Measurements from ENCODE around the gene FBN2.

The FBN2 gene

GRCh38 chr5:128287740-128288139, 250.3 kb downstream of the FBN2 start:
- no peak for DNase-seq

DNA sequence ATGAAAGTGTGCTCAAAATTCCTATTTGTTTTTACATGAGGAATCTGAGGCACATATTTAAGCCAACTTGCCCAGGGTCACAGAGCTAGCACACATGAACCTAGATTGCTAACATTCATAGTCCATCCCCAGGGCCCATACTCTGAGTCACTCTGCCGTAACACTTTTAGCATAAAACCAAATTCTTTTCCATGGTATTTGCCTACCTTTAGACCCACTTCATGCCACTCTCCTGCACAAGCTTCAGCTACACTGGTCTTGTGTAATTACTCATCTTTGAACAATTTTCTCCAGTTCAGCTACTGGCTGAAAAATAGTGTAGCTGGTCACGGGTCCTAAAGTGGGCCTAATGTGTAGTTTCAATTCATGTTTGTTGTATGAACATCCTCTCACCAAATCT, 253.8 kb downstream of the FBN2 start:
- DNase-seq: no peak

DNA sequence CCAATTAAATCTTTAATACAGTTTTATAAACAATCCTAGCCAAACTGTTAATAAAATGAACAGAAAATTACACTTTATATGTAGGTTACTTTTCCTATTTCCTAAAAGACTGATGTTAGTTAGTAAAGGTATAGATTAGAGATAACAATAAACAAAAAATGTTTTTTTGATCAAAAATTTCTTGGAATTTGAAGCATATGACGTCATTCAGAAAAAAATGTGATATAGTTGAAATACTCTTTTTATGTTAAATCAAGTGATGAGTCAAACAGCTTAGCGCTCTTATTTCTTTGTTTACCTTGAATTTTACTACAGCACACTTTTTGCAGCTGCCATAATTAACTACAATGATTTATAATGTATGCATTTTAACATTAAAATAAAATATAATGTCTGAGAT, 258.7 kb downstream of the FBN2 start:
- no peak for DNase-seq

GRCh38 chr5:128276537-128277216, 261.4 kb downstream of the FBN2 start:
- no peak for DNase-seq

DNA sequence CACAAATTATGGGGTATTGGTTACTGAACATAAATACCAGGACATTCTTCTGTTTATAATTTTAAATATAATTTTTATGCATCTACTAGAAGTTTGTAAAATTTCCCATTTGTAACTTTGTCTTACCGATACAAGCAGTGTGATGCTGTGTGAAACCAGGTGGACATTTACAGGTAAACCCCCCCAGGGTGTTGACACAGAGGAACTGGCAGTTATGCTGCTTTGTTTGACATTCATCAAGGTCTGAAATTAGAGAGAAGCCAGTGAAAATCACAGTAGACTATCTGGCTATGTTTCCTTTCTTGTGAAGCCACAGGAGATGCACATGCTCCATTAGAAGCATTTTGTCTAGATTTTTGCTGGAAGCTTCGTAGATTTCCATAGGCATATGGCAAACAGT, 263.6 kb downstream of the FBN2 start:
- no peak for DNase-seq

- no peak for DNase-seq
Measured at GRCh38 chr5:128273736-128274135, 264.3 kb downstream of the FBN2 start.

GRCh38 chr5:128271859-128272464, 266.1 kb downstream of the FBN2 start:
- no peak for DNase-seq

DNA sequence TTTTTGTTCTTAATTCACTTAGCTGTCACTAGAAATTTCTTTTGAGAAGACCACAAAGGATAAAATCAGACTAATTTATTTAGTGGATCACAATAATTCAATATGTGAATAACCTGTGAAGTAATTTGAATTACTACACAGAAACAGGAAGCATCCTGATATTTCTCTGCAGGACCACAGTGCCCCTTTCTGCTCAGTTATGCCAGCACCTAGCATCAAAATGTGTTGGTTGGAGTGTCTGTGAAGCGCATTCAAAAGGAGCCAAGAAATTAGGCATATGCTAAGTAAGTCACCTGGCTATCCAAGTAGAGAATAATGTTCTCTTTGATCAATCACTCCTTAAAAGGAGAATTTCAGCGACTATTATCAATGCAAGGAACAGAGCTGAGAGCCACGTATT, 267.0 kb downstream of the FBN2 start:
- no peak for DNase-seq

DNA sequence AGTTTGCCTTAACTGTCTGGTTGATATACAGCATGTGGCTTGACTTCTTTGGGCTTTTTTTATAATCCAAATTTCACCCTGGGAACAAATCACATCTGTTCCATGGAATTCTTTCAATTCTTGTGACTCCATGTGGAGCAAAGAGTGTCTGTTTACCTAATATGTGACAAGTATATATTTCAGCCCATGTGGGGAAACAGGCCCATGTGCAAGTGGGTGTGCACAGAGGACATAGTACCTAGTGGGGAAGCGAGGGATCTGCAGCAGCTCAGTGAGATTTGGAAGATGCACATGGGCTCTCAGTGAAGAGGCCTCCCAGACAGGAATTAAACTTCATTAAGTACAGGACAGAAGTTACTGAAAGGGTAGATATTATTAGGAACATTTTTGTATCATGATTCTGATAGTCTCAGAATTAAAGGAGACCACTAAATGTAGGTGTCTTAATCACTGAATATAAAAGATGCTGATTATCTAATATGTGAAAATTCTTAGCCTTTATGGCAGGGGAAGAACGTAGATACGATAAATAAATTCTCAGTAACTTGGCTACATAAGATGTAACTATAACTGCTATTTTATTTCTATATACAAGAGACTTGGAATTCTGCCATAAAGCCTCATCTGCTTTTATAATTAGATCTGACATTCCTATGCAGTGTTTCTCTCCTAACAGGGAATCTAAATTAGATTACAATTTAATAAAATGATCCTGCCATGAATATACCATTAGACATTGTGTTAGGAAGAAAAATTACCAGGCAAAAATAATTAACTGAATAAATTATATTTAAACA, 273.3 kb downstream of the FBN2 start:
- no peak for DNase-seq

DNA sequence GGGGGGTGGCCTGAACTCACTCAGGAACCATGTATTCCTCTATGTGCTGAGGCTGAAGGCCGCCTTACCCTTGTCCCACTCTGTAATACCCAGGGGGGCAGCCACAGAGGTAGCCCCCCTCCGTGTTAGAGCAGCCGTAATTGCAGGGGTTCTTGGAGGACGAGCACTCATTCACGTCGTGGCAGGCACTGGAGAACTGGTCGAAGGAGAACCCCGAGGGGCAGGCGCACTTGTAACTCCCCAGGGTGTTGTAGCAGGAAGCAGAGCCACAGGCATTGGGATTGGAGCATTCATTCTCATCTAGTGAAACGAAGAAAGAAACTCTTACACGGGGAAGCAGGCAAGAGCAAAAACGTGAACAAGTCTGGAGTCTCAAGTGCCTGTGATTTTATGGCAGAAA, 274.7 kb downstream of the FBN2 start:
- no peak for DNase-seq

DNA sequence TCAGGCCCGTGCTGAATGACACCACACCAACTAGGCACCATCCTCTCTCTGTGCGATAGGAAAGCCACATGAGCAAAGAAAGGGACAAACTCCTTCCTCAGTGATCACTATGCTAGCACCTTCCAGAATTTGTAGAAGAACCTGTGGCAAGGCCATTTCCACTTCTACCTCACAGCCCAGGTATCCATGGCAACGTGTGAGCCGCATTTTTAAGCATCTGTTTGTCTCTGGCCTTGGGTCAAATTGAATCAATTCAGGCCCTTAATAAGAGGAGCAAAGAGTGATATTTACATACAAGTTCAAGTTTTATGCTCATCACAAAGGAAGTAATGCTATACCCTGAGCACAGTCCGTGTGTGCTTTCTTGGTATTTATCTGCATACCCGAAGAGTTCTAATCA, 275.1 kb downstream of the FBN2 start:
- no peak for DNase-seq

DNA sequence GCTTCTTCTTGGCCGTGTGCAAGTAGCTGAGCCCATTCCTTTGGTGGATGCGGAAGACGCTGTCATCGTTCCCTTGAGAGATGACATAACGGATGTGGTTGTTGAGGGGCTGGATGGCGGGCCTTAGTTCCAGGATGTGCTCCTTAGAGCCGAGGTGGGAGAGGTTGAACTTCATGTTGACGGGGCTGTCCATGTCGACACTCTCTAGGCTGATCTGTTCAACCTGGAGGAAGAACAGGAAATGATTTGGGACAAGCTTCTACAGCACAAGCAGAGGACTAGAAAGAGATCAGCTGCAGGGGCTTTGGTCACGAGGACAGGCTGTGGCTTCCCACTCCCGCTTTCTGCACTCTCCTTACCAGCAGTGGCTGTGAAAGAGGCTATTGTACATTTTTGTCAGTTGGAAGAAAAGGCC, 278.4 kb downstream of the FBN2 start:
- DNase-seq: no peak

DNA sequence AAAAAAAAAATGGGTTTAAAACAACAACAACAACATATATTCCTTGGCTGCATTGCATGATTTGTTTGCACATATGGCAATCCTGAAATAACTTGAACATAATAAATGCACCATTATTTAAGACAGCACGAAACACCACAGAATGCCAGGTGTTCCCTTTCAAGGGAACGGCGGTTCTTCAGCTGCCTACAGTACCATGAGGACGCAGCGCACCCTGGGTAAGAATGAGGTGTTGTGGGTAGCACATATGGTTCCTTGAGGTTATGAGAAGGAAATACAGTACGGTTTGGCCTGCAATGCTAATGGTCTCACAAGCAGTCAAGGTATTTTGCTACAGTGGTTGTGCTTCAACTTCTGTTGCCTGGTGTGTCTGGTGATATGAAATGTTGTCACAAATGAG, 279.7 kb downstream of the FBN2 start:
- no peak for DNase-seq

DNA sequence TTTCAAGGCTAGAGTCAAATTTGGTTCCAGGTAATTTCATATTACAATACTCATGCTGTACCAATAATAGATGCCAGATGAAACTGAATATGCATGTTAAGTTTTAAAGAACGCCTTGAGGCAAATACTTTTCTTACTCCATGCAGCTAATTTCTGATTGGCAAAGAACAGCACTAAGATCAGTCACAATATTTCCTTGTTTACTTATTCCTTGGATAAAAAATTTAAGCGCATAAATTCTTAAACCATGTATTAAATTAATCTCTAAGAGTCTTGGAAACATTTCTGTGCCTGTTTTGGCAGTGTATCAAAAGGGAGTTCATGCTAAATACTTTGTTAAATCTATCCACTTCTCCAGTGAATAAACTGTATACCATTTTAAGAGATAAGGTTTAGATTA, 281.0 kb downstream of the FBN2 start:
- no peak for DNase-seq

DNA sequence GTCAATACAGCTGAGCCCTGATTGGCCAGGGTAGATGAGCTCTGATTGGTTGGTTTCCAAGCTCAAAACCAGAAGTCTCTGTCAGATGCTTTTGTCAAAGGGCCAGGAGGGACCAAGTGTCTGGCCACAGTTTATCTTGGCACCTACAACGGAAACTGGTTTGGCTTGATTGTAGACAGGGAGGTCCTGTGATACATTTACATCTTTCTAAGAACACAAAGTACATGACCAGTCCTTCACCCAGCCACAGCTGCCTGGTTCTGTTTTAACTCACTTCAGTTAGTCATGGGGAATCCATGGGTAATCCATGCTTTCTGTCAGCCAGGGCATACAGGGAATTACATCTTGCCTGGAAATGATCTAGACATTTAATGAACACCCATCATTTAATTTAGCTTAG, 283.3 kb downstream of the FBN2 start:
- no peak for DNase-seq

DNA sequence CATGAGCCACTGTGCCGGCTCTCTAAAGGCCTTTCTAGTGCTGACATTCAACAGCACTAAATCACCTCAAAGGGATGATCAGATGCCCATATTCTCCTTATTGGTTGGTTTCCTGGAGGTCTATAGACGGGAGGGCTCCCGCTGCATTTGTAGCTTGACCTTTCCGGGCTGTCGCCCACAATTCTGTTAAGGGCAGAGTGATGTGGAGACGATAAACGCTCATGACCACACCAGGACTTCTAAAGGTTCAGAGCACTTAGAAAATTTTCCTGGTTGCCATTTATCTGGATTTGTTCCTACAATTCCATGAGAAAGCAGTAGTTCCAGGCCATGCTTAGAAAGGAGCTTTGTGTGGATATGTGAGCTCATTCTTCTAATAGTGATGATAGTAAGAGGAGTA, 284.2 kb downstream of the FBN2 start:
- no peak for DNase-seq

DNA sequence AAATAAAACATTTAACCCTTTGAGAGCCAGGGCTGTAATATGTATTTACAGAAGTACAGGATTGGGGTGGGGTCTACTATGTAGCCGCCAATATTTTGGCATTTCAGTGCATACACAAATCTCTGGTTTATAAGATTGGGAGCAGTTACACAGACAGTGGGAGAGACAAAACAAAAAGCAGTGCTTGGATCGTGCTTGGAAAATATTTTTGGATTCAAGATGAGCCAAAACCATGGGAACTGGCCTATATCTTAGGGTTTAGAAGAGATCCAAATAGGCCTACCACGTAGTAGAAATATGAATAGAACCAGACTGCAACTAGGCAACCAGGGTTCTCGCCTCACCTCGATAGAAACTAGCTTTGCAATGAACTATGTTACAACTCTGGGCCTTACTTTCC, 284.9 kb downstream of the FBN2 start:
- DNase-seq: no peak

- no peak for DNase-seq
Measured at GRCh38 chr5:128252756-128253155, 285.3 kb downstream of the FBN2 start.

GRCh38 chr5:128252196-128252595, 285.8 kb downstream of the FBN2 start:
- DNase-seq: no peak

DNA sequence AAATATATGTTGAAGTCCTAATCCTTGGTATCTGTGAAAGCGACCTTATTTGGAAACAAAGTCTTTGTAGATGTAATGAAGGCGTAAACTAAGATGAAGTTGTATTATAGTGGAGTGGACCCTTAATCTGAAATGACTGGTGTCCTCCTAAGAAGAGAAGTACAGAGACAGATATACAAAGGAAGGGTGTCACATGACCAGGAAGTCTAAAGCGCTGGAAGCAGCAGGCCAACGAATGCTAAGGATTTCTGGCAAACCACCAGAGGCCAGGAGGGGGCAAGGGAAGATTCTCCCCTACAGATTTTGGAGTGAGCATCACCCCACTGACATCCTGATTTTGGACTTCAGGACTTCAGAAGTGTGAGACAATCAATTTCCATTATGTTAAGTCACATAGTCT, 292.1 kb downstream of the FBN2 start:
- no peak for DNase-seq

GRCh38 chr5:128243958-128244582, 294.0 kb downstream of the FBN2 start:
- DNase-seq: no peak

GRCh38 chr5:128241051-128241695, 296.9 kb downstream of the FBN2 start:
- DNase-seq: no peak

DNA sequence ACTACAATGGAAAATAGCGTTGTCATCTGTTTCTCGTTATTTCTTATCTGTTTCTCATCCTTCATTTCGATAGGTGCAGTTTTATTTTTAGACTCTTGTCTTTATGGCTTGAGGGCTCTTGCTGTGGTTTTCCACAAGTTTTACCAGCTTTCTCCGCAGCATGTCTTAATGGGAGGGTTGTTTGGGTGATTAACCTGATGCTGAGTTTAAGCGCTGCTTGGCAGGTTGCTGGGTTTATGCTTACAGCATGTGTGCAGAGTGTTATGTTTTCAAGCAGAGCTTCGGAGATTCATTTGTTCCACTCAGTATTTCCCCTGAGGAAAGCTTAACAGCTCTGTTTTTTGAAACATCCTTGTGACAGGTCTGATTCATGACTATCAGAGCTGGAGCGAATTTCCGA, 300.5 kb downstream of the FBN2 start:
- DNase-seq: no peak
